GM21619 (cell line): ENCODE data around the gene ATRN.

Experiments used
- ATAC-seq: cut with Tn5 transposase; IDR thresholded peaks from one replicate; pipeline ENCODE4 v1.9.1; 2021; ENCODE audit not compliant: unreplicated experiment

ATRN gene

DNA sequence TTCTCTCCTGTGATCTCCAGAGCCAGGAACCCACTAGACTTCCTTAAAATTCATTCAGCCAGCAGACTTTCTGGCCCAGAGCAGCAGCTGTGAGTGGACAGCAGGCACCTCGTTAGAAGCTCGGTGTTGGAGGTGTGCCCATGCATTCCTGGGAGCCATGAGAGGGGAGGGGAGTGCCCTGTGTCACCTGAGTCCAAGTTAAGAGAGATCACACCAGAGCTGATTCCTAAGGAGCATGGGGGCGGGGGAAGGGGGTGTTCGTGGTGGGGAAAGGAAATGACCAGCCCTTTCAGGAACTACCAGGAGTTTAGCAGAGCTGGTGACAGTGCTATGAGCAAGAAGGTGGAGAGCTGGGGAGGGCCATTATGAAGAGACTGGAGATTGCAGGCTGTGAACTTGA lies 145.4 kb downstream of the ATRN start:
- no peak for ATAC-seq

DNA sequence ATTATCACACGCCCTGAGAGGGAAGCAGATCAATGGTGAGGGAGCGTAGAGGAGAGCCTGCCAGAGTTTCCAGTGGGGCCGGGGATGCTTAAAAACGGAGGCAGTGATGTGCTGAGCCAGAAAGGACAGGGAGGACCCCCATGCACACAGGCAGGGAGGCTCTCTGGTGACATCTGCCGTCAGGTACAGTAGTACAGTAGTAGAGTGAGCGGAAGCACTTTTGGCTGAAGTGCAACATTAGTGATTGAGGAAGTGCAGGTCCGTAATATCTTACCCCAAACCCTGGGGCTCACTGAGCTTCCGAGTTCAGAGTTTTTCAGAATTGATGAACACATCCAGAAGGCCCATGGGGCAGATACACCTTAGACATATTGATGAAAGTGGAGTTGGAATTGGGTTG lies 150.3 kb downstream of the ATRN start:
- ATAC-seq = no peak

DNA sequence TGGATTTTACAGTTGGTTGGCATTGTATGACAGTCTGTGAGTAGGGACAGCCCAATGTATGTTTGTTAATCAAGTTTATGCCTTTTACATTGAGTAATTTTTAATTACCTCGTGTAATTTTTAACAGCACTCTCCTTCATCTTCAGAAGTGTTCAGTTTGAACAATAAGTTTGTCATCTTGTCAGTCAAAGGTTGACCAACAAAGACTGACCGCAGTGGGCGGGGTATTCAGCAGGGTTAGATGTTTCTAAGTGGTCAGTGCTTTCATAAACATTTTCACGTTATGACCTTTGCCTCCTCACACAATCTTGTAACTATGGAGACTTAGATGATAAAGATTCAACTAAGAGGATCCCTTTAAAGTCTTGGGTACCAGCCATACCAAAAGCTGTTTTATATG lies 151.6 kb downstream of the ATRN start:
- no peak for ATAC-seq

DNA sequence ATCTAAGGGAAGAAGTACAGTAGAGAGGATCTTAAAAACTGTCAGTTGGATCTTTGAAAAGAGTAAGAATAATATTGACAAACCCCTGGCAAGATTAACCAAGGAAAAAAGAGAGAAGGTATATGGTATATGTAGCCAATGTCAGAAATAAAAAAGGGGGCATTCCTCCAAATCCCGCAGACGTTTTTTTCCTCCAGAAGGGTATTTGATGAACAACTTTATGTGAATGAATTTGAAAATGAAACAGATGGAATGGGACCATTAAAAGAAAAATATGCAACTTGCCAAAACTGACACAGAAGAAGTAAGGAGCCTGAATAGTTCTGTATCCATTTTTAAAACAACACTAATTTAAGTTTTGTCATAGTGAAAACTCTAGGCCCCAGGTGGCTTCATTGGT lies 156.7 kb downstream of the ATRN start:
- ATAC-seq = no peak

DNA sequence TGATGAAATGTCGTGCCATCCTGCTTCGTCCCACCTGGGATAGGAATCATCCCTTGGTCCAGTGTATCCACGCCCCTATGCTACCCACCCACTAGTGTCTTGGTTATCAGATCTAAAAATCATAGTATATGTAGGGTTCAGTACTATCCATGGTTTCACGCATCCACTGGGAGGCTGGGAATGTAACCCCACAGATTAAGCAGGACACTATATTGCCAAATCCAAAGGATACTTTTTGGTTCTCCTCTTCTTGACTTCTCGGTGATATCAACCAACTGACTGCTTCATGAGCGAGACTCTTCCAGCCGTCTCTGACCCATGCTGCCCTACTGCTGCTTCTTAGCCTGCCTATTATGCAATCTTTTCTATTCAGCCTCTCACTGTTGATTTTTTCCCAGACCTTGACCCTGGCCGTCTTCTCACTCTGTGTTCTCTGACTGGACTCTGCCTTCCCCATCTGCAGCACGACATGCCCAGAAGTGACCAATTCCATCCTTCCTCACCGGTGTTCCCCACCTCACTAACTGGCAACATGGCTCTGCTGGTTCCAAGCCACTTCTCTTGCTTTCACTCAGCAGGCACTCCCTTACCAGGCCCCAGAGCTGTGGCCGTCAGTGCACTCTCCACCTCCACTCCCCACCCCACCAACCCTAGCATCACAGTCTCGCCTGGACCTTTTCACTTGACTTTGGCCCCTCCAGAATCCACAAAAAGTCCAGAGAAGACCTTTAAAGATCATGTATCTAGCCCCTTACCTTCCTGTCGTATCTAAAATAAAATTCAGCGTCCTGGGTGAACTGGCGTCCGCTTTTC lies 157.9 kb downstream of the ATRN start:
- no peak for ATAC-seq

DNA sequence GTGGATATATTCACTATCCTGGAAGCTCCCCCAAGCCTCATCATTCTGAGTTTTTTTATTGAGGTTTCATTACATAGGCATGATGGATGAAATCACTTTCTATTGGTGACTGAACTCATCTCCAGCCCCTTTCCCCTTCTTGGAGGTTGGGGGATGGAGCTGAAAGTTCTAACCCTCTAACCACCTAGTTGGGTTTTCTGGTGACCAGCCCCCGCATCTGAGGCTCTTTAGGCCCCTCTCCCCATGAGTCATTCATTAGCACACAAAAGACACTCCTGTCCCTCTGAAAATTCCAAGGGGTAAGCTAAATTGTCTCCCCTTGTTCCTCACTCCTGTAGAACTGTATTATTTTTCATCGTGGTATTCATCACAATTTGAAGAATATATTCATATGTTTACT lies 159.1 kb downstream of the ATRN start:
- no peak for ATAC-seq

DNA sequence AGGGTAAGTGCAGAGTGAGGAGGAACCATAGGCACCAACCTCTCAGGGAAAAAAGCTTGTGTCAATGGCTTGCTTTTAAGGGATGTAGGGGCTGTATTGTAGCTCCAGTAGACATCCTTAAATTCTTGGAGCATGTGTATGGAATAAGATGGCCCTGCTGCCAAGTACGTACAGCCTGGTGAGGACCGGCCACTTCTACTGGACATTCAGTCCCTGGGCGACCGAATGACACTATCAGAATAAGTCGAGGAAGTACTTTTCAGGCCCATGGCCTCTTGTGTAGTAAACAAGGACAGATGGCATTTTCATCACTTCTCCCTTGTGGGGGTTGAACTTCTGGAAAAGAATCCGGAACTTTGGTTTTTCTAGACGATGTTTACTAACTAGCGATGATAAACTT lies 159.6 kb downstream of the ATRN start:
- no peak for ATAC-seq

DNA sequence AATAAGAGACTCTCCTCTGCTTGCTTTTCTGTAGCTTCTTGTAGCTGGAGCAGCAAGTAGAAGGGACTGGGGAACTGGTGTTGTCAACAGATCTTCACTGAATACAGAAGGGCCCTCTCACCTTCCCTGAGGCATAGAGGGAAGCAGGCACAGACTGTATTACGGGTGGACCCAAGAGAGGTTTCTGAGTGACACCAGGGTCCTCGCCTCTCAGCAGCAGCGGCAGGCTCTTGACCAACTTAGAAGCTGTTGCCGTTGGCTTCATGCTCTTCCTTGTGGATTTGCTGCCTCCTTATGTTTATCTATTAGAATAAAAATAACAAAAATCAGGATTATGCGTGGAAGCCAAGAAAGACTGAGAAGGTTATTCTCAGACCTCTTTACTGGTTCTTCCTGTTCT lies 160.7 kb downstream of the ATRN start:
- no peak for ATAC-seq

DNA sequence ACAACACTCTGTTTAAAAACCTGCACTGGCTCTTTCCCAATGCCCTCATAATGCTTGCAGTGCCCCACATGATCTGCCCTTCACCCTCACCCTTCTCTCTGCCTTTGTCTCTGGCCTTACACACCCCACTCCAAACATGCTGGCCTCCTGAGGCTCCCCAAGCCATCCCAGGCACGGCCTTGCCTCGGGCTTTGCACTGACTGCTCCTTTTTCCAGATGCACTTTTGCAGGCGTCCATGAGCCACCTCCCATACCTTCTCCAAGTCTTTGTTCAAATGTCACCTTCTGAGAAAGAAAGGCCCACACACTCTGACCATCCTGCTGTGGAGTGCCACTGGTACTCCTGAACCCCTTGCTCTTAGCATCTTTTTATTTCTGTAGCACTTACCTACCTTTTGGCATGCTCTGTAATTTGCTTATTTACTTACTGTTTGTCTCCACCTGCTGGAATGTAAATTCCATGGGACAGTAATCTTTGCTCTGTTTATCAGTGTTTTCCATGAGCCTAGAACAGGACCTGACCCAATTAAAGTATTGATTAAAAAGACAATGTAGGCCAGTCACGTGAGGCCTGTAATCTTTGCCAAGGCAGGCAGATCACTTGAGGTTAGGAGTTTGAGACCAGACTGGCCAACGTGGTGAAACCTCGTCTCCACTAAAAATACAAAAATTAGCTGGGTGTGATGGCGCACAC lies 161.6 kb downstream of the ATRN start:
- ATAC-seq = no peak

DNA sequence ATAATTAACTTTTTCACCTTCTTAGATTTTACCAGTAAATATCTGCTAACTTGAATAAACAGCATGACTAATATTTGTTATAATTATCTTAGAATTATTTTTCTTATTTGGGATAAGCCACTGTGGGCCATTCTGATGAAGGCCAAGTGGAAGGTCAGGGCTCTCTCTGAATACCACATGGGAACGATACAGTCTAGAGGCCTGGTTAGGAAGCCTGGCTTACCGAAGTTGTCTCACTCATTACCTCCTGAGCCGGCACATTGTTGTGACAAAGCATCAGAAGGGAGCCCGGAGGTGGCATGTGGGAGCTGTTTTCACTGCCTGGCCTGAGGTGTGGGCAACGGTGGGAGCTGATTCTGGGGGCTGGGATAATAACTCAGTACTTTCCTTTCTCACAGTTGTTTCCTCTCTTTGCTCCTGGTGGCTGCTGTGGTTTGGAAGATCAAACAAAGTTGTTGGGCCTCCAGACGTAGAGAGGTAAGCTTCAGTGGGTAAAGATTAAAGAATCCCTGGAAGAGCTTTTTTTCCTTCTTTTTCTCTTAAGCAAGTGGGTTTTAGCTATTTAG lies 163.2 kb downstream of the ATRN start:
- ATAC-seq = no peak

DNA sequence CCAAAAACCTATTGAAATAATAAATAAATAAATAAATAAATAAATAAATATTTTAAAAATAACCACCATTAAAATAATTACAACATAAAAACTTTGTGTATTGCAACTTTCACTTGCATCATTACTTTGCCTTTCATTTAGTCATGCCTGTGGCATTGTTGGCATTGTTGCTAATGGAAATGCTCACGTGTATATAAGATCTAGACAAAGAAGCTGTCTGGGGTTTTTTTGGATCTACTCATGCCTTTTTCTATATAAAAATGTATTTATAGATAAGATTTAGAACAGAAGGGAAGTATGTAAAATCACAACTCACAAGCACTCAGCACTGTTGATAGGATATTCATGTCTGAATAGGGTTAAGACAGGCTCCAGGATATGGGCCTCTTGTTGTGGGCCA lies 164.5 kb downstream of the ATRN start:
- no peak for ATAC-seq

DNA sequence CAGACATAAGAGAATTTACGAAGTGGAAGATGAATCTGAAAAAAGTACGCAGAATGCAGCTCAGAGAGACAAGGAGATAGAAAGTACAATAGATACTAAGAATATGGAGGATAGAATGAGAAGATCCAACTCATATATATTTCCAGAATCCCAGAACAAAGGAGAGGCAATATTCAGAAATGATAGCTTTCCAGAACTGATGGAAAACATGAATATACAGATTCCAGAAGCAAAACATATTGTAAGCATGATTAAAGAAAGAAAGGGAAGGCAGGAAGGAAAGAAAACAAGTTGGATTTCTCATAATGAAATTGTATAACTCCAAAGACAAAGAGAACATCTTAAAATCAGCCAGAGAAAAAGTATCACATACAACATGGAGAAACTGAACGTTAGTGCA lies 169.4 kb downstream of the ATRN start:
- ATAC-seq = no peak

DNA sequence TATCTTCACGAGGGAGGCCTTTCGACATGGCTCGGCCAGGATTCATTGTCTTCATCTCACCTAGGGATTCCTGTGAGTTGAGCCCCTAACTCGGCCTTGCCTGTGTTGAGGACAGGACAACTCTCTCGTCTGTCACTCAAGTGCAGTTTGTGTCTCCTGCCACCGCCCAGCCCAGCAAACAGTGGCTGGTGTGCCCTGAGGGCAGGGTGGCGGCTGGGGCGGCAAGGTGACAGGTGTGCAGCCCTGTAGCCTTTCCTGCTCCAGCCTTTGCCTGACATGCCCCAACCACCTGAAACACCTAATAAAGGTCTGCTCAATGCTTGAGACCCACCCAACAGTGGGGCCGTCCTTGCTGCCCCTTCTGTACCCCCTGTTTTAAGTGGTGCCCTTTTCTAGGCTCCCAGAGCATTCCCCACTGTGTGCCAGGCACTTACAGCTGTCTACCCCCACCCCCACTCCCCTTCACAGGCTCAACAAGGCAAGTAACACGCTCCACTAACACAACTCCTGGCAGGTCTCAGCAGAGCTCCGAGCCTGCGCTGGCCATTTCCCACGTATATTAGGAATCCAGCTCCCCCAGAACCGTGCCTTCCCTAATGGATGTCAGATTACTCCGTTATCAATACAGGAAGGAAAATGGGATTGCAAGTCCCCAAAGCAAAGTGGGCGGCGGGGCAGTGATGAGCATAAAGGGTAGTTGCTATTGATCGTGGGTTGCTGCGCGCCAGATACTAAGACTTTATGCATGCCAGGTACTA lies 174.7 kb downstream of the ATRN start:
- ATAC-seq = no peak

DNA sequence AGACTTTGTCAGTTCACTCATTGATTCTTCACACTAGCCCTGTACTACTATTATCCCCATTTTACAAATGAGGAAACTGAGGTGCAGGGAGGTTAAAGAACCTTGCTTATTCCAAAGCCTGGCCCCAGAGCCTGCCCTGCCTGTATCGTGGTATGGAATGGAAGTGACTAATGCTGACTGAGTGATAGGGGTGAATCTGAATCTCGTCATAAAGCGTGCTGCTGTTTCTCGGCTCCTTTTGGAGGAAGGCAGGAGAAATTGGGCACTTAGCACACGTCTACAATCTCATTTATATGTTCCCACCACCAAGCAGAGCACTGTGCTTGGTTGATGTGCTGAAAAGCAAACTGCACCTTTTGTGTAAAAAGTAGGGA lies 175.2 kb downstream of the ATRN start:
- ATAC-seq = no peak

DNA sequence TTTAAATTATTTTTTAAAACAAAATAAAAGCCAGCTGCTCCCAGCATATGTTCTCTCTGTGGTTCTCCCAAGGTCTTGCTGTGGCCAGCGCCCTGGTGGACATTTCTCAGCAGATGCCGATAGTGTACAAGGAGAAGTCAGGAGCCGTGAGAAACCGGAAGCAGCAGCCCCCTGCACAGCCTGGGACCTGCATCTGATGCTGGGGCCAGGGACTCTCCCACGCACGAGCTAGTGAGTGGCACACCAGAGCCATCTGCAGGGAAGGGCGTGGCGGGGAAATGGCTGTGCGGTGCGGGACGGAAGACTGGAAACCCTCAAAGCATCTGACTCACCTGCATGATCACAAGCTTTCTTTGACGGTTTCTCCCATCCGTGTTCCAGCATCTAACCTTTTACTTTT lies 175.8 kb downstream of the ATRN start:
- ATAC-seq = no peak

DNA sequence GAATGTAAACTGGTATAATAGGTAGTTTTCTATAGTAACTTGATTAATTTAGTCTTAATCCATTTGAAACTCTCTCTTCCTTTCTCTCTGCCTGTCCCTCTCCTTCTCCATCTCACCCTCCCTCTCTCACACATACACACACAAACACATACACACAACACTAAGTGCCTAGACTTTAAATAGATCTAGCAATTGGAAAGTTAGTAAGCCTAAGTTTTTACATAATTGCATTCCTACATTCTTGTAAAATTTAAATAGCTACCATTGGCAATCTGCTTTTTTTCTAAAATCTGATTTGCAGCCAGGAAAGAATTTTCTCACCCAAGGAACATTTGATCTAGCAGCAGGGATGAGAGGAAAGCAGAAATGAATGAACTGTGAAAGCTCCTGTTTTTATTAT lies 176.7 kb downstream of the ATRN start:
- ATAC-seq = no peak

DNA sequence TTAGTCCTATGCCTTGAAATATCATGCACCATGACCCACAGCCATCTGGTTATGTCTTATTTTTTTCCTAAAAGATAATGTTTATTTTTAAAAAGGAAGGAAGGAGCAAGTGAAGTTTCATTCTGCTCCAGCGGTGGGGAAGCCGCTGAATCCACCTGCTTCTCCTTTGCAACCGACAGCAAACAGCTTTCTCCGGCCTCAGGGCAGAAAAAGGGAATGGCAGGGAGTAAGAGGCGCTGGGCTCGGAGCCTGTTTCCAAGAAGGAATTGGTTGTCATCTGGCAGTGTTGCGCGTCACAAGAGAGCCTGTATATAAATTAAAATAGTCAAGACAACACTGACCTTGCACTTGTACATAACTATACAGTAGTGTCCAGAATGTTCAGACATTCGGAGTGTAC lies 178.1 kb downstream of the ATRN start:
- ATAC-seq = no peak

DNA sequence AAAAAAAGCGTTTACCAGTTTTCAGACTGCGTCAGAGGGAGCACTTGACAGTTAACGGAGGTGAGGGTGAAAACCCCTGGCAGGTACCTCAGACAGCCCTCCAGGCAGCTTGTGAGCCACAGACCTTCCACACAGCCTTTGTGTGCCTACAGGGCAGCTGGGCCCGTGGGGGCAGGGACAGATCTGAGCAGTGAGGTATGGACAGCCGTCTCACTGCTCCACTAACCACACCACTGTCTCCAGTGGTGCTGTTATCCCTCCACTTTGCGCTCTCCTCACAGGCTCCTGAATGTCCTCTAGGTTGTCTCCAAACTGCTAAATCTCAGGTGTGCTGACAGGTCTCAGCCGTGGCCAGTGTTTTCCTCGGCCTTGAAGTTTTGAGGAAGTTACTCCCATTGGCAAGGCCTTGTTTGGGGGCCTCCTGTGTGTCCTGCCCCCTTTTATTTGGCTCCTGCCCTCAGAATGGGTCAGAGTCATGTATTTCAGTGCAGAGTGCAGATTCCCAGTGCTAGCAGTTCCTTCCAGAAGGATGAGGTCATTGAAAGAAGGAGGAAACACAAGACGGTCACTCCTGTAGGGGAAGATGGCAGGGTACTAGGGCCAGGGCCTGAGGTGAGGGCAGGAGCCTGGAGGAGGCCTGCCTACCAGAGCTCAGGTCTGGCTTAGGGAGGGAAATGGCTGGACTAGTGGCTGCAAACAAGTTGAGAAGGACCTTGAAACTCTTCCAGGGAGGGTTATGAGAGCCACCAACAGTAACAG lies 180.6 kb downstream of the ATRN start:
- no peak for ATAC-seq

DNA sequence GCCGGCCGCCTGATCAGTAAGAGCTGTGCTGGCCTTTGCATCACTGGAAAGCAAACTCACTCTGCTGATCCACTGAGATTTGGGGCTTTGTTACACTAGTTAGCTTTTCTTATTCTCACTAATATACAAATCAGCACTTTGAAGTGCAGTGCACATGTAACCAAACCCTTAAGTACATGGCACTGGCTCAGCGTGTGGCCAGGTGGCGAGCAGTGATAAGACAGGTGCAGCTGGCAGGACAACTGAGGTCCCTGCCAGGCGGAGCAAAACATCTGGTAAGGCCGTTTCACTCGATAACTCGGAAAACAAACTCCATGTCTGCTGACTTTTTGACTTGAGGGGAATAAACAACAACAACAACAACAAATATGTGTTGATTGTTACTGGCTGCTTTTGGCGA lies 181.4 kb downstream of the ATRN start:
- no peak for ATAC-seq

DNA sequence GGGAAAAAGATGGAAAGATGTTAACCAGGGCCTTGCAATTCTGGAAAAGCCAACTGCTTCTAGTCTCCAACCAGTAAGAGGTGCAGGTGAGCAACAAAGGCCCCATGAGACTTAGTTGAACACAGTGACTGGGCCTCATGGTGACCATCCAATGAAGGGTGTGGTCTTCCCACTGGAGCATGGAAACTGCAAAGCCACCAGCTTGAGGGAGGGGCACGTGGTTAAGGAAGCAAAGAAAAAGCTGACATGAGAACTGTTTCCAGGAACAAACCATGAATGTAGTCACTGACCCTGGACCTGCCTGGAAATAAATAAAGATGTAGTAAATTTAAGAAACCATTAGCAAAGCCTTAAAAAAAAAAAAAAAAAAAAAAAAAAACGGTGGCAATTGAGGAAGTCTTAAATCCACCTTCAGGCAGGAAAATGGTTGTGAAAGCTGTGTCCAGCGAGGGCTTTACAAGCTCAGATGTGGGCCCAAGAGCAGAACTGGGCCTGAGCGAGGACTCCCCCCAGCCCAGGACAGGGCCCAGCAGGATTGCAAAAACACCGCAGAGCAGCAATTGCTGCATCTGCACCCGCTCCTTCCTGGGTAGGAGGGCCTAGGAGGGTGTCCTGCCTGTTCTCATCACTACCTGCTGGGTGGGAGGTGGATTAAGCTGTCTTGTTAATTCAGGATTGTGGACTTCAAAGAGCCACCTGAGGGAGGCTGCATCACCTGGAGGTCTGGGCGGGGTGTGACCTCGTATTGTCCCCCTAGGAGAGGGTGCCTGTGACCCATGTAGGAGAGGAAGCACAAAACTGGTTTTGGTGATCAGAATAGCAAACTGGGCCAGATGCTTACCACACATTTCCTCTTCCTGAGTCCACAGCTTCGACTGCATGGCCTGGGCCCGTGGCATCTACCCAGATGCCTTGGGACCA lies 182.1 kb downstream of the ATRN start:
- ATAC-seq = no peak
